ENCODE measurements around the gene C4orf50.

Gene C4orf50

GRCh38 chr4:5940470-5941203 lies 77.6 kb downstream of the C4orf50 start:
- DNase-seq, result peak; percentile 89

- DNase-seq, result no peak
Observed at GRCh38 chr4:5933996-5934831, 84.0 kb downstream of the C4orf50 start.

GRCh38 chr4:5933116-5933515 lies 85.1 kb downstream of the C4orf50 start:
- peak; percentile 18 for DNase-seq

GRCh38 chr4:5932035-5932568 lies 86.1 kb downstream of the C4orf50 start:
- peak; percentile 78 for DNase-seq

DNA sequence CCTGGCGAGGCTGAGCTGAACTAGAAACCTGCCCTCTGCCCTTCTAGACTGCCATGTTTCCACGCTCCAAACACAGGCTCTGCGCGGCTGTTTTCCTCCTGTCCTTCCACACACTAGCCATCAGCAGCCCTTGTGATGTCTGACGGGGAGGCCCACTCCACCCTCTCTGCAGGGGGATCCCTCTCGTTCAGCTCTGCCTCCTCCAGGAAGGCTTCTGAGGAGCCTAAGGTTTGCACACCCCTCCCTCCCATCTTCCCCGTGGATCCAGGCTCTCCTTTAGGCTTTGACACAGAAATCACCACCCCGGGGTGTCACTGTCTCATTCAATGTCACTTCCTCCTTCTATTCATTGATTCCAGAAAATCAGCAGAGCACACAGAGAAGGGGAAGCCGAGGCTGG lies 86.7 kb downstream of the C4orf50 start:
- DNase-seq, result no peak

GRCh38 chr4:5930876-5931275 lies 87.4 kb downstream of the C4orf50 start:
- DNase-seq, result no peak

DNA sequence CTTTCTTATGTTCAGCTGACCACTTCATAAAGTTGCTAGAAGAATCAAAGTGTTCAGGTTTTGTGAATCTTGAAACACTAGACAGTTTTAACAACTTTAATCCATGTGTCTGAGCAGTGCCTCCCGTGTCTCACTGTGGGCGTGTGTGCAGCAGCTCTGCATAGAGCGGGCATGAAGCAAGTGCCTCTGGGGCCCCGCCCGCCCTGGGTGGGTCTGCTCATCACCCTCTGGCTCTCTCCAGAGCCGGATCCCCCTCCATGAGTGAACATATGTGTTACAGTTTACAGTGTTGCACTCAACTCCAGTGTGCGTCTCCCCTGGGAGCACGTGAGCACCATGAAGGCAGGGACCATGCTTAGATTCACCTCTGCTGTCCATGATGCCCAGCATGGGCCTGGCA lies 87.8 kb downstream of the C4orf50 start:
- no peak for DNase-seq

- DNase-seq, result no peak
Observed at GRCh38 chr4:5928844-5929420, 89.3 kb downstream of the C4orf50 start.

- no peak for DNase-seq
Observed at GRCh38 chr4:5928274-5928673, 90.0 kb downstream of the C4orf50 start.

- no peak for DNase-seq
Observed at GRCh38 chr4:5927747-5928146, 90.5 kb downstream of the C4orf50 start.

DNA sequence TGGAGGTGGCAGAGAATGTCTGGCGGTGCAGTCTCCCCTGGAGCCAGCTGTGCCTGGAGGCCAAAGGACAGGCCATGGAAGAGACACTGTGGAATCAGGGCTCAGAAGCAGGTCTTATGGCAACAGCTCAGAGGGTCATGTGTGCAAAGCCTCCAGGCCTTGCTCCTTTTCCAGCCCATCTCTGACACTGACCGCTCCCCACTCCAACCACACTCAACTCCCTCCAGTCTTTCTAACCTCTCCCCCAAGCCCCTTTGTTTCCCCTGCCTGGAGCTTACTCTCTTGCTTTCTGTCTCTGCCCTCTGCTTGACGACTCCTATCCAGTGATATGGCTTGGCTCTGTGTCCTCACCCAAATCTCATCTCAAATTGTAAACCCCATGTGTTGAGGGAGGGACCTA lies 91.1 kb downstream of the C4orf50 start:
- no peak for DNase-seq

DNA sequence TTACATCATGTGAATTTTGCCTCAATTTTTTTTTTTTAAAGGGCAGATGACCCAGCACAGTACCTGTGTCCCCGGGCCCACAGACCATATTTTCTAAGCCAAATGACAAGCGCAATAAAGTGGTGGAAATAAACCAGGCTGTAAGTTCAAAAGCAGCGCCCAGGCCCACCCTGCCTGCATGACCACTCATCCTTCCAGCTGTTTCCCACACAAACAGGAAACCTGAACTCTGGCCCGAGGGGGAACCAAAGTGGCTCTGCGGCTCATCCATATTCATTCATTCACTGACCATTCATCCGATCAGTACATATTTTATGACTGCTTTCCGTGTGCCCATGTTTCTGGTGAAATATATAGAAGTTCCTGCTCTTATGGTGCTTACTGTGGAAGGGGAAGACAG lies 91.6 kb downstream of the C4orf50 start:
- no peak for DNase-seq

DNA sequence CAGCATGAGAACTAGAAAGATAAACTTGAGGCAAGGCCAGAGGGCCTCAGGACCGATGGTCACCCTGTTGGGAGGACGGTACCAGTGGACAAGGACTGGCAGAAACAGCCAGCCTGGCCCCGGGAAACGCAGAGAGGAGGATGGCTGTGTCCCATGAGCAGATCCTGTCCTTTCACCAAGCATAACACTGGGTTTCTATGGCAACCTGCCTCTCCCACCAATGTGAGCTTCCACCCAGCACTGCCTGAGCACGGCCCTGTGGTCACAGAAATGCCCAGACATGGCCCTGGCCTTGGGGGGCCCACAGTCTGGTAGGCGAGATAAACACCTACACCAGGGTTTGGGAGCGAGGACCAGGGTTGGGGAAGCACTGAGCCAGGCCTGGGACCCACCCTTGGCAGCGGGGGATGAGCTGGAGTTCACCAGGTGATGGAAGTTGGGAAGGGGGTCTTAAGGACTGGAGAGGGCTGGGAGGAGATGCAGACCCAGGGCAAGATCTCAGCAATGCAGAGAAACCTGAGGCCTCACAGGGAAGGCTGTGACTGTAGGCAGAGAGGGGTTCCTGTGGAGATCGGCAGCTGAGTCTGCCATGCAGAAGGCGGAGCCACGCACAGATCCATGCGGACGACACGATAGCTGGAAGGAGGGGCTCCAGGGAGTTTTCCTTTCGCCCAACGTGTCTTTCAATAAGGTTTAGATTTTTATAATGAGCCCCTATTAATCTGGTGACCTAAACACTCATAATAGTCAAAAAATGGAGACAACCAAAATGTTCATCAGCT lies 92.6 kb downstream of the C4orf50 start:
- no peak for DNase-seq

- DNase-seq, result no peak
Observed at GRCh38 chr4:5924461-5925125, 93.6 kb downstream of the C4orf50 start.

- DNase-seq, result no peak
Observed at GRCh38 chr4:5923376-5923775, 94.9 kb downstream of the C4orf50 start.

GRCh38 chr4:5922556-5922955 lies 95.7 kb downstream of the C4orf50 start:
- DNase-seq, result no peak

- DNase-seq, result no peak
Observed at GRCh38 chr4:5921981-5922380, 96.2 kb downstream of the C4orf50 start.

DNA sequence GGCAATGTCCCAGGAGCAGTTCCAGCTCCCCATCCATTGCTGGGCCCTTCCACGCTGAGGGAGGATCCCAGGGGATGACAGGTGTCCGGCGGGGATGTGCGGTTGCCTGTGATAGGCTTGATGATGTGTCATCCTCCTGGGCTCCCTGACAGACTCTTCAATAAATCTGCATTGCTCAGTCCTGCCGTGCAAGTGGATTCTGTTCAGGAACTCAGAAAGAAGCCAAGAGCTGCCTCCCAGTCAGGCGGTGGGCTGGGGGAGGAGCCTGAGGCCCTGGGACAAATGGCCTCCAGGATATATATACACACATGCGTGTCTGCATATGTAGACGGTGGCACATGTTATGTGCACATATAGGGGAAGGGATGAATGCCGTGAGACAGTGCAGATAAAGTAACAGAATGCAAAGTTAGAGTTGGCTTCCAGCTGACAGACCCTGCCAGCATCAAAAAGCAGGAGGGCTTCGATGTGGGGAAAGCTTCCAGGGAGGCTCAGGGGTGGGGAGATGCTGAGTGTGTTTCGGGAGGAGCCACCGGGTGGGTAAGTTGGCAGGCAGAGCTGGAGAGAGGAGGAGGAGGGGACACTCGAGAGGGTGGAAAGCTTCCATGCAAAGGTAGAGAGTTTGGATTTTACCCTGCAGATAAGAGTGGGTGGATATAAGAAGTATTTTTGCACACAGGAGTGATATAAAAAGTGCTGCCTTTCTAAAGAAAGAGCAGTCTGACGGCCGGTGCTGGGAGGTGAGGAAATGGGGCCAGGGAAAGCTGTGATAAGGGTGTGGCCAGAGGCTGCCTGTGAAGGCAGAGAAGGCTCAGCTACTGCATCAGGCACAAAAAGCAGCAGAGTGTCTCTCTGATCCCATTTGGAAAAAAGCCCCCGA lies 96.9 kb downstream of the C4orf50 start:
- DNase-seq, result no peak

GRCh38 chr4:5919571-5919970 lies 98.7 kb downstream of the C4orf50 start:
- no peak for DNase-seq

- no peak for DNase-seq
Observed at GRCh38 chr4:5919044-5919443, 99.2 kb downstream of the C4orf50 start.

DNA sequence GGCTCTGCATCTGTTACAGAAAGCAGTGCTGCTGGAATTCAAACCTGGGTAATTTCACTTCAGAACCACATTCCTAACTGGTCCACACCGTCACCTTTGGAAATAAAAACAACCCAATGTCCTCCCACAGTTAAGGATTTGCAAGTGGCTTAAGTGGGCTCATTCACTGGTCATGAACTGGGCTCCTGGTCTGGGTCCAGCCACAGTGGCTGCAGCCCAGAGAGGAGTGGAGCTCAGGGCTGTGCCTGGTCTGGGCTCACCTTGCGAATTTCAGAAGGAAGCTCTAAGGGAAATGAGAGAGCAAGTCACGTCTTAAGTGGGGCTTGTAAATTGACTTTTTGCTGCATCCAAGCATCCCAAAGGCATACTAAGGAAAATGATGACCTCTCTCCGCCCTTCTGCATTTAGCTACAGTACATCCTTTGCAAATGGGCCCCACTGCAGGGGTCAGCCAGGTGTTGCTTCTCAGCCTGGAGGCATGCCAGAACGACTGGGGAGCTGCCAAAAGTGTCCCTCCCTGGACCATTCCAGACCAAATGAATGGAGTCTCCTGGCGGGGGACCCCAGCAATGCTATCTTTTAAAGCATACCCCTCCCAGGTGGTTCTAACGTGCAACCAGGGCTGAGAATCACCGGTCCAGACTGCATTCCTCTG lies 99.8 kb downstream of the C4orf50 start:
- DNase-seq, result no peak
